ENCODE data around the gene SNX1.

Gene SNX1

DNA sequence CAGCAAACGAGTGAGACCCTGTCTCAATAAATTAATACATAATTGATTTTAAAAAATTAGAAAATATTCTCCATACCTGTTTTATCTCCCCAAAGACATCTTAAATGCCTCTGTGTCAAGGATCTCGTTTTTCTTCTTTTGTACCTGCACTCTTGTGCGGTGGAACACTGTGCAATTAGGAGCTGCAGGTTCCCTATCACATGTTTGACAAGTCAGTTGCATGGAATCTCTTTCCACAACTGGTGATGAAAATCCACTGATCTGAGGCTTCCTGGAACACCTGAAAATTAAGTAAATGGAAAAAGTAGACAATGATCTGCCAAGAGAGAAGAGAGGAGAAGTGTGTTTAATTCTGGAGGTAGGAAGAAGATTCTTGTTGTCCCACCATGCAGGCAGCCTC lies 52.8 kb downstream of the SNX1 start:
- Histone ChIP-seq H3K27me3 (ENCODE audit: insufficient read depth, insufficient read length) (peaks cover 18% of the 10 kb centered on the region), H3K9ac (ENCODE audit: insufficient read length, low read depth) (no peak overlapping the region), H3K4me1 (ENCODE audit: insufficient read depth, insufficient read length) (peaks cover 28% of the 10 kb centered on the region), H3K4me3 (ENCODE audit: insufficient read length, low read depth) (no peak overlapping the region), H3K36me3 (ENCODE audit: insufficient read depth, insufficient read length, low read length) (peaks cover 12% of the 10 kb centered on the region), H3K9me3 (ENCODE audit: insufficient read depth, low read length) (no peaks in the 10 kb centered on the region)
- TF ChIP-seq YY1 (IDR thresholded peaks at IDR 0.05; ENCODE audit: insufficient read depth, insufficient read length) (no peak), ZNF274 (IDR thresholded peaks at IDR 0.05; ENCODE audit: low read depth, low read length) (no peak), SUZ12 (IDR thresholded peaks at IDR 0.05; ENCODE audit: extremely low read depth, insufficient read depth, insufficient read length) (no peak)
- DNase-seq (ENCODE audit: low read depth, low spot score) = no peak

DNA sequence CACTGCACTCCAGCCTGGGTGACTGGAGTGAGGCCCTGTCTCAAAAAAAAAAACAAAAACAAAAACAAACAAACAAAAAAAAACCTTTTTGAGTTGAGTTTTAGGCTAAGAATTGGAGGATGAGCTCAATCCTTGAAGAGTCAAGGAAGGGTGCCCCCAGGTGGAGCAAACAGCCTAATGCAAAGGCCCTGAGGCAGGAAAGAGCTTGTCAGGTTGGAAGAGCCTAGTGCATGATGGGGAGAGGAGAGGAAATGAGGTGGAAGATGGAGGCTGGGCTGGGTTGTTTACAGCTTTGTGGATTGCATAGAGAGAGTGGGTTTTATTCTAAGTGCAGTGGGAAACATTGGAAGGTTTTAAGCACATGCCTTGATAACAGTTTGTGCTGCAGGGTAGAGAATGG lies 53.6 kb downstream of the SNX1 start:
- H3K4me3 ChIP-seq (ENCODE audit: insufficient read length, low read depth) = no peak overlapping the region
- peaks cover 18% of the 10 kb centered on the region for H3K27me3 ChIP-seq (ENCODE audit: insufficient read depth, insufficient read length)
- no peaks in the 10 kb centered on the region for H3K9me3 ChIP-seq (ENCODE audit: insufficient read depth, low read length)
- H3K36me3 ChIP-seq (ENCODE audit: insufficient read depth, insufficient read length, low read length) = peaks cover 16% of the 10 kb centered on the region
- TF ChIP-seq ZNF274 (IDR thresholded peaks at IDR 0.05; ENCODE audit: low read depth, low read length) = no peak
- TF ChIP-seq YY1 (IDR thresholded peaks at IDR 0.05; ENCODE audit: insufficient read depth, insufficient read length) = no peak
- no peak for TF ChIP-seq SUZ12 (IDR thresholded peaks at IDR 0.05; ENCODE audit: extremely low read depth, insufficient read depth, insufficient read length)
- H3K9ac ChIP-seq (ENCODE audit: insufficient read length, low read depth) = no peak overlapping the region
- peak; percentile 39 for DNase-seq (ENCODE audit: low read depth, low spot score)
- peaks cover 37% of the 10 kb centered on the region for H3K4me1 ChIP-seq (ENCODE audit: insufficient read depth, insufficient read length)

DNA sequence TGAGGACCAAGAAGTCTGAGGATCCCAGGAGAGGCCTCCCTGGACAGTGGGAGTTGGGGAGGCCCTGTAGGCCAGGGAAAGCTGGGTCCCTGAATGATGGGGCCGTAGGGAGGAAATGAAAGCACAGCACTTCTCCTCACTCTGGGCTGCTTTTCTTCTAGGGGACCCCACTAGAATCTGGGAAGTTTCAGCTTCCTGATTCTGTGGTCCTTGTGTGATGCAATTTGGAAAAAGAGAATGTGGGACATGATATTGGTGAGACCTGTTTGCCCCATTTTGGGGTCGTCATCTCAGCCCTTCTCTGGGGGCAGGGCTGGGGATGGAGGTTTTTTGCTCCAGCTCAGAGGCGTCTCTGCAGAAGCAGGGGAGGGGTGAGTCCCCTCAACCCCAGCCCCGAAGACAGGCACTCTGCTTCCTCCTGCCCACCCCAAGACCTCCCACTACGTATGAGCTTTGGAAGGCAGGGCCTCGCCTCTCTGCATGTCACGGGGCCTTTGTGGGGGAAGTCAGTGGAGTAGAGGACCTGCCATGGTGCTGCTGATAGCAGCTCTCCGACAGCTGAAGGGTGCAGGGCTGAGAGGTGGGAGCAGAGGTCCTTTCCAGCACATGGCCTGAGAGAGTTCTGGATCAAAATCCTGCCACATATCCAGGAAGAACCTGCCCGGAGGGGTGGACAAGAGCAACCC lies 54.3 kb downstream of the SNX1 start:
- no peak for DNase-seq (ENCODE audit: low read depth, low spot score)
- Histone ChIP-seq H3K9me3 (ENCODE audit: insufficient read depth, low read length) (no peaks in the 10 kb centered on the region), H3K36me3 (ENCODE audit: insufficient read depth, insufficient read length, low read length) (peaks cover 16% of the 10 kb centered on the region), H3K4me1 (ENCODE audit: insufficient read depth, insufficient read length) (peaks cover 37% of the 10 kb centered on the region), H3K27me3 (ENCODE audit: insufficient read depth, insufficient read length) (peaks cover 18% of the 10 kb centered on the region), H3K9ac (ENCODE audit: insufficient read length, low read depth) (no peak overlapping the region), H3K4me3 (ENCODE audit: insufficient read length, low read depth) (no peak overlapping the region)
- no peak for TF ChIP-seq SUZ12 (IDR thresholded peaks at IDR 0.05; ENCODE audit: extremely low read depth, insufficient read depth, insufficient read length)
- TF ChIP-seq ZNF274 (IDR thresholded peaks at IDR 0.05; ENCODE audit: low read depth, low read length) = no peak
- TF ChIP-seq YY1 (IDR thresholded peaks at IDR 0.05; ENCODE audit: insufficient read depth, insufficient read length) = no peak

DNA sequence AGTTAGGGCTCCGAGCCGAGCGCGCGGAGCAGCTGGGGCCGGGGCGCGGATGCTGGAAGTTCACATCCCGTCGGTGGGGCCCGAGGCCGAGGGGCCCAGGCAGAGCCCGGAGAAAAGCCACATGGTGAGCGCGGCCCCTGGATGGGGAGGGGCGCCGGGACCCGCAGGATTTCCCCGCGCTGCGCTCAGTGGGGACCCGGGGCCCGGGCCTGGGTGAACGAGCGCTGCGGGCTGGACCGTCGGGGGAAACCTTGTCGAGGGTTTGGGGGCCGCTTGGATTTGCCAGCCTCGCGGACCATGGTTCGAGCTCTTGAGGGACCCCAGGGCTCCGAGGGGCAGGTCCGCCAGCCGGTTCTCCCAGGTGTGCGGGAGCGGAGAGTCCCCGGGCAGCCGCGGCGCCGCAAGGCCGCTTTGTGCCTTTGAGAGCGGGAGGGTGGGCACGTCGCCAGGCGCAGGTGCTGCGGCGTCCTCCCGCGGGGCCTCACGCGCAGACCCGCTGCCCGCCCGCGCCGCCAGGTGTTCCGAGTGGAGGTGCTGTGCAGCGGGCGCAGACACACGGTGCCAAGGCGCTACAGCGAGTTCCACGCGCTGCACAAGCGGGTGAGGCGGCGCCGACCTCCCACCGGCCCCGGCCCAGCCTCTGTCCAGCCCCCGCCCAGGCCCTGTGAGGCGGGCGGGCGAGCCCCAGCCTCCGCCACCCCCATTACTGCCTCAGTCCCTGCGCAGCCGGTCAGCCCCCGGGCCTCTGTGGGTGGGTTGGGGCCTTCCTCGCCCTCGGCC lies 56.1 kb downstream of the SNX1 start, which contains the start of gene SNX22:
SNX22 (plus strand) TSS at position 5 of the 780 bp plus-strand sequence; CDS start at position 50, 45 bp downstream.
- H3K4me1 ChIP-seq (ENCODE audit: insufficient read depth, insufficient read length) = peaks cover 37% of the 10 kb centered on the region
- no peaks in the 10 kb centered on the region for H3K9me3 ChIP-seq (ENCODE audit: insufficient read depth, low read length)
- DNase-seq (ENCODE audit: low read depth, low spot score) = no peak
- H3K27me3 ChIP-seq (ENCODE audit: insufficient read depth, insufficient read length) = peaks cover 18% of the 10 kb centered on the region
- no peak for TF ChIP-seq ZNF274 (IDR thresholded peaks at IDR 0.05; ENCODE audit: low read depth, low read length)
- TF ChIP-seq SUZ12 (IDR thresholded peaks at IDR 0.05; ENCODE audit: extremely low read depth, insufficient read depth, insufficient read length) = no peak
- no peak for TF ChIP-seq YY1 (IDR thresholded peaks at IDR 0.05; ENCODE audit: insufficient read depth, insufficient read length)
- peaks cover 28% of the 10 kb centered on the region for H3K36me3 ChIP-seq (ENCODE audit: insufficient read depth, insufficient read length, low read length)
- H3K9ac ChIP-seq (ENCODE audit: insufficient read length, low read depth) = peak within 1 kb of the TSS; percentile 87
- peak within 1 kb of the TSS; percentile 75 for H3K4me3 ChIP-seq (ENCODE audit: insufficient read length, low read depth)

DNA sequence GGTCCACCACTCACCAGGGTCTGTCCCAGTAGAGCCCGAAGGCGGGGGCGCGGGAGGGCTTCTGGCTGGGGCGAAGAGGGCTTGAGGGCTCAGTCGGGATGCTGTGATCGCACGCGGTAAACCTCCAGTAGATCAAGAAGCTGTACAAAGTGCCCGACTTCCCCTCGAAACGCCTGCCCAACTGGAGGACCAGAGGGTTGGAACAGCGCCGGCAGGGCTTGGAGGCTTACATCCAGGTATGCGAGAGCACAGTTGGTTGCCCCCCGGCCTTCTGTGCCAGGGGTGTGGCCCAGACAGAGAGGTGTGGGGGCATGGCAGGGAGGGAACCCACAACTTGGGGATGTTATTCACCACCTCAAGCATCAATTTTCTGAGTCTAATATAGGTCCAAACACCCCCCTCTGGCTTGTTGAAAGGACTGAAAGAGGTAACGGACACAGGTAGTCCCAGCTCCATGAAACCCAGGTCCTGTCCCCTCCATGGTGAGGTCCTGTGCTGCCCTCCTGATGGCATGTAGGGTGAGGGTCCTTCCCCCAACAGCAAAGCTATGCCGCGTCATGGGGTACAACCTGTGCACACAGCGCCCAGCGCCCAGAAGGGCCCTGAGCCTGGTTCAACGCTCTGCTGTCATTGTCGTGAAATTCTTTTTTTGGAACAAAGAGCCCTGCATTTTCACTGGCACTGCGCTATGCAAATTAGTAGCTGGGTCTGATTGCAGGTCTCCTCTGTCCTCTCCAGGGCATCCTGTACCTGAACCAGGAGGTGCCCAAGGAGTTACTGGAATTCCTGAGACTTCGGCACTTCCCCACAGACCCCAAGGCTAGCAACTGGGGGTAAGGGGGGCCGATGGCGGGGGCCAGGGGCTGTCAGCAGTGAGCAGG lies 57.0 kb downstream of the SNX1 start:
- peaks cover 18% of the 10 kb centered on the region for H3K27me3 ChIP-seq (ENCODE audit: insufficient read depth, insufficient read length)
- peak overlapping the region; percentile 75 for H3K4me3 ChIP-seq (ENCODE audit: insufficient read length, low read depth)
- no peaks in the 10 kb centered on the region for H3K9me3 ChIP-seq (ENCODE audit: insufficient read depth, low read length)
- peaks cover 36% of the 10 kb centered on the region for H3K36me3 ChIP-seq (ENCODE audit: insufficient read depth, insufficient read length, low read length)
- peaks cover 32% of the 10 kb centered on the region for H3K4me1 ChIP-seq (ENCODE audit: insufficient read depth, insufficient read length)
- no peak for DNase-seq (ENCODE audit: low read depth, low spot score)
- TF ChIP-seq YY1 (IDR thresholded peaks at IDR 0.05; ENCODE audit: insufficient read depth, insufficient read length) (no peak), ZNF274 (IDR thresholded peaks at IDR 0.05; ENCODE audit: low read depth, low read length) (no peak), SUZ12 (IDR thresholded peaks at IDR 0.05; ENCODE audit: extremely low read depth, insufficient read depth, insufficient read length) (no peak)
- H3K9ac ChIP-seq (ENCODE audit: insufficient read length, low read depth) = peak overlapping the region; percentile 87

DNA sequence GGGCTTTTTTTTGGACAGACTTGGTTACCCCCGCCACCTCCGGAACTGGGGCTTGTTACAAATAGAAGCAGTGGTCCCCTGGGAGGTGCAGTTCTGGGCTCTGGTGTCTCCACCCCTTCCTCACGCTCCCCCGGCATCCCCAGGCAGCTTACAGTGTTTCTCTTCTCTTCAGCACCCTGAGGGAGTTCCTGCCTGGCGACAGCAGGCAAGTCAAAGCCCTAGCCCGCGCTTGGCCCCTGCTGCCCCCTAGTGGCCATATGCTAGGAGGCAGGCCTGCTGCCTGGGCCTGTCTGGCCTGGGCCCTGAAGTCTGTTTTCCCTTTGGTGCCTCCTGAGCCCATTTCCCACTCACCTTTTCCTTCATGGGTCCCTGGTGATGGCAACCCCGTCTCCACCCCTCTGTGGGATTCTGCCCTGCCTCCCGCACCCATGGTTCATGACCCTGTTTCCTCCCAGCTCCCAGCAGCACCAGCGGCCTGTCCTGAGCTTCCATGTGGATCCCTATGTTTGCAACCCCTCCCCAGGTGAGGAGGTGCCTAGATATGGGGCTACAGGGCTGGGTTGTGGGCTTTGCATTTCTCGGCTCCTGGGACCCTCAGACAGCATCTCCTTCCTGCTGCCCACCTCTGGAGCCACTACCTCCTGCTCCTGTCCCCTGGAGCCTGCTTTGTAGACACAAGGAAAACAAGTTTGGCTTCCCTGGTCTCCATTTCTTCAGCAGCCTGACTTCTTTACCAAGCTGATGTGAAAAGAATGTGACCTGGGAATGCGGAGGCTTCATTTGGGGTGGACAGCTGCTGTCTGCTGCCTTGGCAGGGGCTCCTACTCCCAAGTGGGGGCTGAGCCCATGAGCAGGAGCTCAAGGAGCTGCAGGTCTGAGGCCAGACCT lies 57.9 kb downstream of the SNX1 start:
- Histone ChIP-seq H3K27me3 (ENCODE audit: insufficient read depth, insufficient read length) (peaks cover 18% of the 10 kb centered on the region), H3K4me3 (ENCODE audit: insufficient read length, low read depth) (no peak overlapping the region), H3K9ac (ENCODE audit: insufficient read length, low read depth) (peak overlapping the region; percentile 28), H3K4me1 (ENCODE audit: insufficient read depth, insufficient read length) (peaks cover 32% of the 10 kb centered on the region), H3K36me3 (ENCODE audit: insufficient read depth, insufficient read length, low read length) (peaks cover 46% of the 10 kb centered on the region), H3K9me3 (ENCODE audit: insufficient read depth, low read length) (no peaks in the 10 kb centered on the region)
- peak; percentile 84 for DNase-seq (ENCODE audit: low read depth, low spot score)
- TF ChIP-seq SUZ12 (IDR thresholded peaks at IDR 0.05; ENCODE audit: extremely low read depth, insufficient read depth, insufficient read length) = no peak
- no peak for TF ChIP-seq YY1 (IDR thresholded peaks at IDR 0.05; ENCODE audit: insufficient read depth, insufficient read length)
- no peak for TF ChIP-seq ZNF274 (IDR thresholded peaks at IDR 0.05; ENCODE audit: low read depth, low read length)
